ENCODE data around the gene EIF4H. TPM values are rescaled to one million over a fixed set of nuclear protein-coding genes. Genes with fewer than 3 reads are reported as not detected.
"Not testable (repeated sequence)": the region's sequence is repeated elsewhere in the genome, so short reads cannot be mapped to it uniquely, and the experiment has no call there.

The EIF4H gene
- total RNA-seq, 4 donors from 2014 or later: 212 to 351 (median 309) TPM

DNA sequence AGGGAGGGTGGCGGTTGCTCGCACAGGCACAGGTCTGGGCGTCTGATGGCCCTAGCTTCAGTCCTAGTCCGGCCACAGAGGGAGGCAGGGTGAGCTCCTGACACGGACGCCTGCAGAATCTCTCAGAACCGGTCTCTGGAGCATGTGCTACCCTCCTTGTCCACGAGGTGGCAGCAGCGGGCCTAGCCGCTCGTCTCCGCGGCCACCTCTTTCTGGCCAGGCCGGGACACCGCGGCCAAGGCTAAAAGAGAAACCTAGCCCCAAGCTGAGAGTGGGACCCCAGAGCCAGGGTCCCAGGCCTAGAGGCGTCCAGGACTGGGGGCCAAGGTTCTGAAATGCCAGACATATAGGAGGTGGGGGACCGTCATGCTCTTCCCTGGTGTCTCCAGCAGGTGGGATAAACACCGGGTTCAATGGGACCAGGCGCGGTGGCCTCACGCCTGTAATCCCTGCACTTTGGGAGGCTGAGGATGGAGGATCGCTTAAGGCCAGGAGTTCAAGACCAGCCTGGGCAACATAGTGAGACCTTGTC is 32.5 kb downstream of the EIF4H start:
- Histone ChIP-seq H3K9me3 (no peaks in the 10 kb centered on the region), H3K36me3 (no peaks in the 10 kb centered on the region), H3K27ac (replicated peaks in 1 of 4) (no peak overlapping the region), H3K4me1 (peaks cover 7 to 29% (median 22%) of the 10 kb centered on the region in 4 donors), H3K27me3 (no peaks in the 10 kb centered on the region), H3K4me3 (peak overlapping the region; percentile 35 to 52 (median 44))
- peak; percentile 97 for DNase-seq (ENCODE audit: extremely low spot score)
- WGBS: 22% methylated on average over 18 of the region's 23 CpGs
- TF ChIP-seq, protein P1, sequence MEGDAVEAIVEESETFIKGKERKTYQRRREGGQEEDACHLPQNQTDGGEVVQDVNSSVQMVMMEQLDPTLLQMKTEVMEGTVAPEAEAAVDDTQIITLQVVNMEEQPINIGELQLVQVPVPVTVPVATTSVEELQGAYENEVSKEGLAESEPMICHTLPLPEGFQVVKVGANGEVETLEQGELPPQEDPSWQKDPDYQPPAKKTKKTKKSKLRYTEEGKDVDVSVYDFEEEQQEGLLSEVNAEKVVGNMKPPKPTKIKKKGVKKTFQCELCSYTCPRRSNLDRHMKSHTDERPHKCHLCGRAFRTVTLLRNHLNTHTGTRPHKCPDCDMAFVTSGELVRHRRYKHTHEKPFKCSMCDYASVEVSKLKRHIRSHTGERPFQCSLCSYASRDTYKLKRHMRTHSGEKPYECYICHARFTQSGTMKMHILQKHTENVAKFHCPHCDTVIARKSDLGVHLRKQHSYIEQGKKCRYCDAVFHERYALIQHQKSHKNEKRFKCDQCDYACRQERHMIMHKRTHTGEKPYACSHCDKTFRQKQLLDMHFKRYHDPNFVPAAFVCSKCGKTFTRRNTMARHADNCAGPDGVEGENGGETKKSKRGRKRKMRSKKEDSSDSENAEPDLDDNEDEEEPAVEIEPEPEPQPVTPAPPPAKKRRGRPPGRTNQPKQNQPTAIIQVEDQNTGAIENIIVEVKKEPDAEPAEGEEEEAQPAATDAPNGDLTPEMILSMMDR (IDR thresholded peaks at IDR 0.05): peak; percentile 96 to 99 (median 97)
- no peak for TF ChIP-seq POLR2A (IDR thresholded peaks at IDR 0.05; ENCODE audit: low read depth)
- TF ChIP-seq EP300 (IDR thresholded peaks at IDR 0.05): no peak
- peak in 1 of 2 donors; percentile 63 for TF ChIP-seq POLR2AphosphoS5 (IDR thresholded peaks at IDR 0.05)
- intact Hi-C loops (cut with DNase I): loop anchor here (2.0 kb wide), 1 partner anchor 194 kb away; no protein-coding TSS in a partner anchor

DNA sequence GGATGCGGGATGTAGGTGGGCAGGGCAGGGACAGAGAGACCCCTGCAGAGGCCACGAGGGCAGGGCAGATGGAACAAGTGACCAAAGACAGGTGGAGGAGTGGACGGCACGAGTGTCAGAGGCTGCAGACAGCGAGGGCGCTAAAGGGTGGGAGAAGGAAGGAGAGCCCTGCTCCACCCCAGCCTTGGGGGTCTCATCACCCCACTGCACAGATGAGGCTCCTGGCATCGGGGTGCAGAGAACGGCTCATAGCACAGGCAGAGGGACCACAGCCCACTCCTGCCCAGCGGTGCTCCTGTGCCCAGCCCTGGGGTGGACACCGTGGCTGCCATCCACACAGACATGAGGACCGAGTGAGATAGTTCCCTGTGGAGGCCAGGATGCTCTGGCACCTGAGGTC is 33.4 kb downstream of the EIF4H start:
- DNase-seq (ENCODE audit: extremely low spot score): no peak
- intact Hi-C loops (cut with DNase I): loop anchor here (2.0 kb wide), 1 partner anchor 193 kb away; no protein-coding TSS in a partner anchor

DNA sequence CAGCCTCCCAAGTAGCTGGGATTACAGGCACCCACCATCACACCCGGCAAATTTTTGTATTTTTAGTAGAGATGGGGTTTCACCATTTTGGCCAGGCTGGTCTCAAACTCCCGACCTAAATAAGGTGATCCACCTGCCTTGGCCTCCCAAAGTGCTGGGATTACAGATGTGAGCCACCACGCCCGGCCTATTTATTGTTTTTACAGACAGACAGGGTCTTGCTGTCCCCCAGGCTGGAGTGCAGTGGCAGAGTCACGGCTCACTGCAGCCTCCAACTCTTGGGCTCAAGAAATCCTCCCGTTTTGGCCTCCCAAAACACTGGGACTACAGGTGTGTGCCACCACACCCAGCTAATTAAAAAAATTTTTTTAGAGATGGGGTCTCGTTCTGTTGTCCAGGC is 34.1 kb downstream of the EIF4H start:
- H3K4me3 ChIP-seq; H3K9me3 ChIP-seq; H3K27ac ChIP-seq (replicated peaks in 1 of 4); H3K27me3 ChIP-seq; DNase-seq (ENCODE audit: extremely low spot score); intact Hi-C loops (cut with DNase I); H3K36me3 ChIP-seq: not testable (repeated sequence)
- peaks cover 7 to 27% (median 22%) of the 10 kb centered on the region in 4 donors for H3K4me1 ChIP-seq
- whole genome bisulfite sequencing: 91% methylated on average over 7 of the region's 7 CpGs

More for the DNA sequence above, 33.4 kb downstream of the EIF4H start:
- WGBS: 81% methylated on average over 9 of the region's 11 CpGs
- TF ChIP-seq, protein P1 (IDR thresholded peaks at IDR 0.05): no peak
- no peak for TF ChIP-seq POLR2AphosphoS5 (IDR thresholded peaks at IDR 0.05)
- no peaks in the 10 kb centered on the region for H3K36me3 ChIP-seq
- H3K27ac ChIP-seq (replicated peaks in 1 of 4): no peak overlapping the region
- no peak overlapping the region for H3K4me3 ChIP-seq
- peaks cover 7 to 29% (median 22%) of the 10 kb centered on the region in 4 donors for H3K4me1 ChIP-seq
- H3K9me3 ChIP-seq: no peaks in the 10 kb centered on the region
- H3K27me3 ChIP-seq: no peaks in the 10 kb centered on the region

DNA sequence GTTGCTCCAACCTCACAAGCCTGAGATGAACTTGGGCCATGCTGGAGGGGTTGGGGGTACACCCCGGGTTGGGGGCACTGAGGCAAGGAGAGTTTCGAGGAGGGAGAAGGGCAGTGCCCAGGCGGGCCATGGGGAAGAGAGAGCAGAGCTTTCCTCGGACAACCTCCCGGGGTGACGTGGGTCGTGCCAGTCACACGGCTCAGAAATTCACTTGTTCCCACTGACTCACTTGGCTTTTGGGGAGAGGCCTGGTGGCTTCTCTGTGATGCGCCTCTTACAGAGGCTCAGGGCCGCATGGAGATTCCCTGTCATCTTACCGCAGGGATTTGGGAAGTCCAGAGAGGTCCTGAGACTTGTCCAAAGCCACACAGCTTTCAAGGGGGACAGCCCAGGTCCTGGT is 38.5 kb downstream of the EIF4H start:
- WGBS: no CpG with 5 or more reads among the region's 11 CpGs
- intact Hi-C loops (cut with DNase I): no loop called here
- TF ChIP-seq POLR2A (IDR thresholded peaks at IDR 0.05; ENCODE audit: low read depth) (no peak), EP300 (IDR thresholded peaks at IDR 0.05) (no peak), POLR2AphosphoS5 (IDR thresholded peaks at IDR 0.05) (no peak)
- TF ChIP-seq, protein P1 (IDR thresholded peaks at IDR 0.05): no peak
- no peak overlapping the region for H3K27ac ChIP-seq (replicated peaks in 1 of 4)
- no peaks in the 10 kb centered on the region for H3K9me3 ChIP-seq
- DNase-seq (ENCODE audit: extremely low spot score): no peak
- no peaks in the 10 kb centered on the region for H3K27me3 ChIP-seq
- peaks cover 3 to 16% (median 12%) of the 10 kb centered on the region in 4 donors for H3K4me1 ChIP-seq
- H3K4me3 ChIP-seq: no peak overlapping the region
- no peaks in the 10 kb centered on the region for H3K36me3 ChIP-seq

GRCh38 chr7:74214816-74215630 is 40.9 kb downstream of the EIF4H start:
- 90% methylated on average over 17 of the region's 21 CpGs for WGBS
- DNase-seq (ENCODE audit: extremely low spot score): no peak
- intact Hi-C loops (cut with DNase I): no loop called here
- peaks cover under 1 to 5% (median 3%) of the 10 kb centered on the region in 4 donors for H3K4me1 ChIP-seq
- no peaks in the 10 kb centered on the region for H3K27me3 ChIP-seq
- H3K36me3 ChIP-seq: no peaks in the 10 kb centered on the region
- H3K27ac ChIP-seq (replicated peaks in 1 of 4): no peak overlapping the region
- H3K9me3 ChIP-seq: no peaks in the 10 kb centered on the region
- TF ChIP-seq, protein P1 (IDR thresholded peaks at IDR 0.05): no peak
- no peak for TF ChIP-seq EP300 (IDR thresholded peaks at IDR 0.05)
- TF ChIP-seq POLR2AphosphoS5 (IDR thresholded peaks at IDR 0.05): no peak
- TF ChIP-seq POLR2A (IDR thresholded peaks at IDR 0.05; ENCODE audit: low read depth): no peak
- no peak overlapping the region for H3K4me3 ChIP-seq
